NCI-H446 (cell line): ENCODE data around the gene CASKIN1.

Experiments
- DNase-seq, 2 experiments: peaks; one replicate each; lab custom pipeline; 2025; lab: John Stamatoyannopoulos, UW

Gene CASKIN1

GRCh38 chr16:2157480-2158261, 38.7 kb downstream of the CASKIN1 start:
- DNase-seq = no peak

DNA sequence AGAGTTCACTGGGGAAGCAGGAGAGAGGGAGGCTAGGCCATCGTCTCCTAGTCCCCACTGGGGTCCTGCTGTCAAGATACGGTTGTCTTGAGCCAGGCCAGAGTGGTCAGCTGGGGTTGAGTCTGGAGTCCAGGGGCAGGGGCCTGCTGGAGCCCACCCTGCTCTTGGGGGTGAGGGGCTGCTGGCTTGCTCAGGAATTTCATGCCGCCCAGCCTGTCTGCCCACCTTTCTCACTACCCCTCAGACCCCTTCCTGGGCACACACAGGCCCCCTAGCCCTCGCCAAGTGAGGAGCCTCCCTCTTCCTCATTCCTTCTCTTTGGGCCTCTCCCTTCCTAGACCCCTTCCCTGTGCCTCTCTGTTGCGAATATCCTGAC, 39.6 kb downstream of the CASKIN1 start:
- no peak for DNase-seq

GRCh38 chr16:2155977-2156848, 40.2 kb downstream of the CASKIN1 start:
- DNase-seq = no peak

DNA sequence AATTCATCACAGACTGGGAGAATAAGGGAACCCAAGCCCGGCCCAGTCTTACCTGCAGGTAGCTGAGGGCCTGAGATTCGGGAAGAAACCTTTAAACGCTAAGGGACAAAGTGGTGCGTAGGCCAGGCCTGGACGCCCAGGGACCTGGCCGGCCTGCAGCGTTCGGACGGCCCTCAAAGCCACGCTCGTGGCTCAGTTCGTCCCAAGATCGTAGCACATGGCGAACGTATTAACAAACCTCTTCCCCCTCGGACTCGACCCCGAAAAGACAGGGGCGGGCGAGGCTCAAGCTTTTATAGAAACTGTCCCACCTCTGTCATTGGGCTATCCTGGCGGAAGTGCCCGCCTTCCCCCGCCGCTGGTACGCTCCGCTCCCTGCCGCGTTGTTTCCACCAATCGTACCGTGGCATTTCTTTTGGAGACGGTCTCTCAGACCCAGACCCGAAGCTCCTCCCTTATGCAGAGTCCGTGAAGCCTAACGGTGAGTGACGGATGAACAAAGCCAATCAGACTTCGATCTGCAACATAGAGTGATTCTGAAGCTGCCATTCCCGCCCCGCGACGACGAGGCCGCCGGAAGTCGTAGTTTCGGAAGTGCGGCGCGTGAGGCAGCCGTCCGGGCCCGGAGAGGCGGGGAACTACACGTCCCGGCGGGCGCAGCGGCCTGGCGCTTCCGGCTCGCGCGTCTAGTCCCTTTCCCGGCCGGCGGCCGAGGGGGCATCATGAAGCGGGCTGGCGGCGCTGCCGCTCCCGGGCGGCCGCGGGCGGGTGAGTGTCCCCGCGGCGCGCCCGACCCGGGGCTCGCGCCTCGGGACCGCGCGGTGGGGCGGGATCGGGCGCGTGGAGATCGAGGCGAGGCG, 41.1 kb downstream of the CASKIN1 start, which contains the start of gene TRAF7:
TSS of gene TRAF7 (plus strand) at position 692 of the 860 bp plus-strand sequence. CDS start 8,139 bp downstream, outside the sequence.
- DNase-seq = peak; percentile 98 to 99

GRCh38 chr16:2154533-2155090, 41.8 kb downstream of the CASKIN1 start:
- no peak for DNase-seq

- DNase-seq = peak in 1 of 2 experiments; percentile 60
These were observed 43.5 kb downstream of the CASKIN1 start for GRCh38 chr16:2152695-2153506.

DNA sequence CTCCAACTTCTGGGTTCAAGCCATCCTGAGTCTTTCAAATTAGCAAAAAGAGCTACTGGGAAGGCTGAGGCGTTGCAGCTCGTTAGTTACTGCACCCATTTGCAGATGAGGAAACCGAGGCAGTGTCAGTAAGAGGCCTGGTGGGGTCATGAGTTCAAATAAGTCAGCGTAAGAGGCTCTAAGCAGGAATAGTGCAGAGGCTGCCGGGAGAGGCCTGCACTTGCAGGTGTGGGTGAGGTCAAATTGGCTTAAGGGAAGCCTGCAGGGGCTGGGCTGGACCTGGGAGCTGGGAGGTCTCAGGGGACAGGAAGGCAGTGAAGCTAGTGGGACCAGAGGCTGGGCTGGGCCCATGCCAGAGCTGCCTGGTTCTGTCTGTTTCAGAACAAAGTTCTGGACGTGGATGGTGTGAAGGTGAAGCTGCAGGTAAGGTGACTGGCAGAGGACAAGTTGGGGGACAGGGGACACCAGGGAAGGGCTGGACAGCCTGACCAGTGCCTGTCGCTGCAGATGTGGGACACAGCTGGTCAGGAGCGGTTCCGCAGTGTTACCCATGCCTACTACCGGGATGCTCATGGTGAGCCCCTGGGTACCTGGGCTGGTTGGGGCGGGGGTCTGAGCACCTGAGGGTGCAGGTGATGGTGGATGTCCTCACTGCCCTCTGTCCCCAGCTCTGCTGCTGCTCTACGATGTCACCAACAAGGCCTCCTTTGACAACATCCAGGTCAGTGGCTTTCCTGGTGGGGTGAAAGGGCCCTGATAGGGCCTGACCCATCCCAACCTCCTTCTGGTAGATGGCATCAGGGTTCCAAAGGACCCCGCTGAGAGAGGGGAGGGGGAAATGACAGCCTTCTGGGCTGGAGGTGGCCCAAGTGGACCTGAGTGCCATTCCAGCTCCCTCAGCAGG, 45.0 kb downstream of the CASKIN1 start:
- DNase-seq = no peak

- DNase-seq = peak; percentile 83 to 94
These were observed 45.8 kb downstream of the CASKIN1 start for GRCh38 chr16:2150418-2151187.

GRCh38 chr16:2149630-2150417, 46.6 kb downstream of the CASKIN1 start:
- DNase-seq = no peak

- DNase-seq = peak in 1 of 2 experiments; percentile 32
These were observed 47.4 kb downstream of the CASKIN1 start for GRCh38 chr16:2148714-2149629.

DNA sequence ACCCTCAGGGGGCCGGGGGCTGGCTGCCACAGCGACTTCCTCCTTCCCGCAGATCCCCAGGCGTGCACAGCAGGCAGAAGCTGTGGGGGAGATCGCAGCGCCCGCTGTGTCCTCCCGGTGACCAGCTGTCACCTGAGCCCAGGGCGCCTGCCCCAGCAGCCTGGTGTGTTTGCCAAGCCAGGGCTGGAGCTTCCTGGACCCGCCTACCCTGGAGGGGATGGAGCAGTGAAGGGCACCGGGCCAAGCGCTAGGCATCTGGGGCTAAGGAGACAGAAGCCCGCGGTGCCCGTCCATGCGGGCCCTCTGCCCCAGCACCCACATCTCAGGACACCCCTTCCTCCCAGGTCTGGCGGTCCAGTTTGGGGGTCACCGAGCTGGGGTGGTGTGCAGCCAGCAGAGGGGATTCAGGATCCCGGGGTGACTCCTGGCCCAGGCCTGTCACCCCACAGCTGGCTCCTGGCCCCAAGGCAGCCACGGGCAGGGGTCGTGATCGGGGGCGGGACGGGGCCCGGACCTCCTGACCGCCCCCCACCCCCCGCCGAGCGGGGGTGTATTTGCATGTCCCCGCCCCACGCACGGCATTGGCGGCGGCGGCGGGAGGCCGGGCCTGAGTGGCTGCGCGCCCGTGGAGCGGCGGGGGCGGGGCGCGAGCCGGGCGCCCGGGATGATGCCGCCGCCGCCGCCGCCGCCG, 48.3 kb downstream of the CASKIN1 start, which contains the start of gene RAB26:
TSS of gene RAB26 (plus strand) at position 645 of the 691 bp plus-strand sequence. CDS start 159 bp downstream, outside the sequence.
- DNase-seq = peak; percentile 89 to 96

GRCh38 chr16:2147378-2147777, 49.0 kb downstream of the CASKIN1 start:
- DNase-seq = no peak

- no peak for DNase-seq
These were observed 50.6 kb downstream of the CASKIN1 start for GRCh38 chr16:2145843-2146242.

- DNase-seq = no peak
These were observed 52.4 kb downstream of the CASKIN1 start for GRCh38 chr16:2143878-2144485.

DNA sequence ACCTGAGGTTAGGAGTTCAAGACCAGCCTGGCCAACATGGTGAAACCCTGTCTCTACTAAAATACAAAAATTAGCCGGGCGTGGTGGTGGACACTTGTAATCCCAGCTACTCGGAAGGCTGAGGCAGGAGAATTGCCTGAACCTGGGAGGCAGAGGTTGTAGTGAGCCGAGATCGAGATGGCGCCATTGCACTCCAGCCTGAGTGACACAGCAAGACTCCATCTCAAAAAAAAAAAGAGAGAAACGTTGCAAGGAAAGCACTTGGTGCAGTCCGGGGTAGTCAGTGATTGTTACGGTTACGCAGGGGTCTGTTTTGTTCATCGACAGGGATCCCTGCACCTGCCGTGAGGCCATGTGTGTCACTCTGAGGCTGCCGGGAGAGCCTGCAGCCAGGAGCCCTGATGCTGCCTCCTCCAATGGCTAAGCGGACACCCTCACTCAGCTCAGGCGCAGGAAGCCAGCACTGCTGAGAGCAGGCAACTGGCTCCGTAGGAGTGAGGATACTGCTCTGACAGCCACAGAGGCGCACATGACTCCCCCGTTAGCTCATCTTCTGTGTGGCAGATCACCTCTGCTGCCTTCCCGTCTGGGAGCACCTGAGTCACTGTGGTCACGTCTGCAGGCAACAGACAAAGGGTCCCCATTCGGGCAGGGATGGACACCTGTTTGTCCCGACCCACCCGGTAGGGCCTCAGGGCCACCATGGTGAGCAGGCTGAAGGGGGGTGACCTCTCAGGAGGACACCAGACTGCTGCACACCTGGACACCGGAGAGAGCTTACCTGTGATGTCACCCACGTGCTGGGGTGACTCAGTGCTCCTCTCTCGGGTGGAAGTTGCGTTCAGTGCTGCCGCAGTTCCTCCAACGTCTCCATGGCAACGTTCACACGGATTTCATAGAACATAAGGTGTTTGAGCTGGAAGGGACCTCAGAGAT, 53.2 kb downstream of the CASKIN1 start:
- no peak for DNase-seq
